ENCODE measurements around the gene USP26.
"Not testable (repeated sequence)": the region's sequence is repeated elsewhere in the genome, so short reads cannot be mapped to it uniquely, and the experiment has no call there.

USP26 gene

GRCh38 chrX:133007458-133007857 lies 89.5 kb downstream of the USP26 start:
- no peak for DNase-seq

DNA sequence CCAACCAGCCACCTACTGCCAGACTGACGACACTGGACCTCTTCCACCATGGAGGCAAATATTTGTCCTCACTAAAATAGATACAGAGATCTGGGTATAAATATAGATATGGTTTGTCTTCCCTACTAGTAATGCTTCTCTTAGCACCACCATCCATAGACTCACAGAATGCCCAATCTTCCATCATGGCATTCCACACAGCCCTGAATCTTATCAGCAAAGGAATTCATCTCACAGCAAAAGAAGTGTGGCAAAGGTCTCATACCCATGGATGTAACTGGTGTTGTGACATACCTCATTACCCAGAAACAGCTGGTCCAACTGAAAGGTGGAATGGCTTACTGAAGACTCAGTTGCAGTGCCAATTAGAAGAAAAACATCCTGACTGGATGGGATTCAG lies 91.3 kb downstream of the USP26 start:
- no peak for DNase-seq

DNA sequence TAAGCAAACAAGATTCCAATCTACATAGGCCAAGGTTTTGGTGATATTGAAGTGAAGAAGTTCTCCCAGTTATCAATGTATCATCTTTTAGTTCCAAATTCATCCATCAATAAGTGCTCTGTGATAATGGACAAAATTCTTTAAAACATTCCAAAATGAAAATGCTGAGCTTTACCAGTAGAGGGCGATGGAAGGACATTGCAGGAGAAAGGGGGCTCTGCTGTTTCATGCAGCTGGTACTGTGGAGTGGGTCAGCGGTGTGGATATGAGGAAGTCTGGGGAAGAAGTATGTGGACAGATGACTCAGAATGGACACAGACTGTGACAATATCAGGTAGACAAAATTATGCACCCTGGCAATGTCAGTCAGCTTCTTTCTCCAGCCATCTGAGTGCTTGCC lies 91.9 kb downstream of the USP26 start:
- DNase-seq: no peak

- DNase-seq: no peak
Observed at GRCh38 chrX:132999209-132999608, 97.7 kb downstream of the USP26 start.

DNA sequence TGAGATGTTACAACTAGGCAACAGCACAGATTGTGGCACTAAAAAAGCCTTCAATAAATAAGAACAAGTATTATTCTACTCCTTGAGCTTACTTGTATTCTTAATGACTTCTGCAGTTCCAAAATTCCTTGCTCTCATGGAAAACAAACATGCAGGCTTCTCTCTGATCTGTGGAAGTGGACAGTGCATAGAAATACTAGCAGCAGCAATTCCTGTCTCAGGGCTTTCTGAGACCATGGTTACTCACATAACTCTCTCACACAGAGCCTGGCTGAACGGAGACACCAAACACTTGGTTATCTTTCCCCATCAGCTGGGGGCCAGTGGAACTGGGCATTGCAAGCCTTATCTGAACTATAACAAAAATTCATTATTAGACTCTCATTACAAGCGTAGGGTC lies 106.1 kb downstream of the USP26 start:
- no peak for DNase-seq

DNA sequence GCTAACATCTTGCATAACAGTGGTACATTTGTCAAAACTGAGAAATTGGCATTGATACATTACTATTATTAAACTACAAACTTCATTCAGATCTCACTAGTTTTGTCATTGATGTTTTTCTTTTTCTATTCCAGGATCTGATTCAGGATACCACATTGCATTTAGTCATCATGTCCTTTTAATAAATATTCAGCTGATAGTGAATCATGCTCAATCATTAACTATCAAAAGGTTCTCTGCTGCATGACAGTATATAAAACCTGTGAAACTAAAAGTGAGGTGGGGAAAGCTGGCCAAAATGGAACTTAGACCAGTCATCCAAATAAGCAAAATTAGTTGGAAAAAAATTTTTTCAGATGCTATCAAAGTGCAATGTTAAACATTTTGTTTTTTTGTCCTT lies 110.4 kb downstream of the USP26 start:
- no peak for DNase-seq

- DNase-seq: no peak
Observed at GRCh38 chrX:132984058-132984650, 112.8 kb downstream of the USP26 start.

DNA sequence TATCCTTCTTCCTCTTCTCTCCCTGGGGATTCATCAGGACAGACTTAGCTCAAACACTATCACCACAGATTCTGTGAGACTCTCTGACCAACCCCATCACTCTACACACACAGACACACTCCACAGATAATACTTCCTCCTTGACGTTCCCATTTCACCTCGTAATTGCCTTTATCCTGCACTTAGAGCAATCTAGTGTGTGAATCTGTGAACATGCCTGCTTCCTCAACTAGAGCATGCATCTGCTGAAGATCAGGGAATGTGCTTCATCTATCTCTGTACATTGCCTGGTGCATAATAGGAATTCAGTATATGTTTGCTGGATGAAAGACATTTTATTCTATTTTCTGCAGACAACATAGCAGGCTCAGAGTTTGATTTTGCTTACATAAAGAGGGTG lies 113.4 kb downstream of the USP26 start:
- no peak for DNase-seq

DNA sequence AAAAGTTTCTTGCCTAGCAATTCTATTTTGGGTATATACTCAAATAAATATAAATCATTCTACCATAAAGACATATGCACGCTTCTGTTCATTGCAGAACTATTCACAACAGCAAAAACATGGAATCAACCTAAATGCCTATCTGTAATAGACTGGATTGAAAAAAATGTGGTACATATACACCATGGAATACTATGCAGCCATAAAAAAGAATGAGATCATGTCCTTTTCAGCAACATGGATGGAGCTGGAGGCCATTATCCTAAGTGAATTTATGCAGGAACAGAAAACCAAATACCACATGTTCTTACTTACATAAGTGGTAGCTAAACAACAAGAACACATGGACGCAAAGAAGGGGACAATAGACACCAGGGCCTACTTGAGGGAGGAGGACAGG lies 116.9 kb downstream of the USP26 start:
- DNase-seq: not testable (repeated sequence)
